IMR-90 (cell line): ENCODE results near the gene SLC25A11. TPM values are rescaled to one million over a fixed set of nuclear protein-coding genes. Genes with fewer than 3 reads are reported as not detected.
"Not testable (repeated sequence)": the region's sequence is repeated elsewhere in the genome, so short reads cannot be mapped to it uniquely, and the experiment has no call there.

Experiments used
- ATAC-seq: fragments of 200-7000 bp; cut with Tn5 transposase; 2 replicates; pipeline ENCODE4 v1.9.1; 2020; ENCODE audit warnings: low read depth, mild to moderate bottlenecking, moderate library complexity
- BruUV-seq: library from RNA; stranded (reverse); fragments of 400-500 nt; replicated peaks from 2 replicates; lab custom pipeline; 2021; lab: Mats Ljungman, UMichigan
- CTCF ChIA-PET: fragments of 300-600 bp; formaldehyde crosslinking; extraction: SDS; loops from one replicate; lab custom pipeline; 2021; ENCODE audit warnings: antibody characterized with exemption; lab: Yijun Ruan, JAX
- POLR2A ChIA-PET: fragments of 300-600 bp; sonication (Branson Sonifier 250); formaldehyde crosslinking; loops from one replicate; lab custom pipeline; 2022; ENCODE audit warnings: antibody characterized with exemption; ENCODE audit not compliant: unreplicated experiment; lab: Charles Lee
- DNase-seq: peaks from one replicate; pipeline ENCODE4 v3.0.0; 2013
- H2AFZ ChIP-seq: replicated peaks from 2 replicates; pipeline ENCODE3; 2013; ENCODE audit warnings: low read length, mild to moderate bottlenecking; ENCODE audit not compliant: poor library complexity
- H2AK5ac ChIP-seq: 2 replicates; pipeline ENCODE4 v1.6.1; 2013; ENCODE audit warnings: low read depth, low read length, inconsistent platforms
- H2AK9ac ChIP-seq: replicated peaks from 2 replicates; pipeline ENCODE3; 2013; ENCODE audit warnings: mild to moderate bottlenecking, low read depth, low read length, moderate library complexity; ENCODE audit not compliant: poor library complexity
- H2BK120ac ChIP-seq: 2 replicates; pipeline ENCODE4 v1.6.1; 2013; ENCODE audit warnings: low read depth, low read length, inconsistent platforms
- H2BK15ac ChIP-seq: 3 replicates; pipeline ENCODE4 v1.6.1; 2013; ENCODE audit warnings: low read depth, low read length, inconsistent platforms
- H2BK20ac ChIP-seq: 2 replicates; pipeline ENCODE4 v1.6.1; 2013; ENCODE audit warnings: low read depth, mild to moderate bottlenecking, inconsistent platforms, low read length, moderate library complexity
- H2BK5ac ChIP-seq: 2 replicates; pipeline ENCODE4 v1.6.1; 2013; ENCODE audit warnings: mild to moderate bottlenecking, low read depth, low read length, inconsistent platforms; ENCODE audit not compliant: poor library complexity, severe bottlenecking
- H3K14ac ChIP-seq: replicated peaks from 2 replicates; pipeline ENCODE4 v1.6.1; 2013; ENCODE audit warnings: low read depth, low read length, inconsistent platforms
- H3K18ac ChIP-seq: 2 replicates; pipeline ENCODE4 v1.6.1; 2013; ENCODE audit warnings: low read depth, low read length, control low read depth
- H3K23ac ChIP-seq: 2 replicates; pipeline ENCODE4 v1.6.1; 2013; ENCODE audit warnings: low read depth, low read length, inconsistent platforms
- H3K27ac ChIP-seq: 2 replicates; pipeline ENCODE4 v1.5.1; 2013; ENCODE audit warnings: mild to moderate bottlenecking, control low read depth, low read length; ENCODE audit not compliant: insufficient read depth
- H3K27me3 ChIP-seq: 2 replicates; pipeline ENCODE4 v1.6.1; 2013; ENCODE audit warnings: low read length; ENCODE audit not compliant: control insufficient read depth, insufficient read depth
- H3K36me3 ChIP-seq: 2 replicates; pipeline ENCODE4 v1.6.1; 2013; ENCODE audit warnings: low read length, mixed read lengths; ENCODE audit not compliant: control insufficient read depth, insufficient read depth
- H3K4ac ChIP-seq: 2 replicates; pipeline ENCODE4 v1.6.1; 2013; ENCODE audit warnings: low read depth, low read length, inconsistent platforms
- H3K4me1 ChIP-seq: 2 replicates; pipeline ENCODE4 v1.6.1; 2013; ENCODE audit warnings: low read length, mixed read lengths; ENCODE audit not compliant: control insufficient read depth, insufficient read depth
- H3K4me2 ChIP-seq: 2 replicates; pipeline ENCODE4 v1.6.1; 2013; ENCODE audit warnings: low read depth, mild to moderate bottlenecking, control low read depth, low read length, moderate library complexity
- H3K4me3 ChIP-seq: 2 replicates; pipeline ENCODE4 v1.5.1; 2013; ENCODE audit warnings: low read depth, mild to moderate bottlenecking, control low read depth, low read length, moderate library complexity; ENCODE audit not compliant: insufficient read depth
- H3K56ac ChIP-seq: 2 replicates; pipeline ENCODE4 v1.6.1; 2013; ENCODE audit warnings: low read length, inconsistent platforms; ENCODE audit not compliant: insufficient read depth; ENCODE audit errors: extremely low read depth
- H3K79me1 ChIP-seq, 2 experiments: 2 replicates each; pipeline ENCODE4 v1.6.1; 2013; ENCODE audit warnings: low read length in 2 of 2, inconsistent platforms in 1 of 2, low read depth in 1 of 2
- H3K9ac ChIP-seq: 2 replicates; pipeline ENCODE4 v1.6.1; 2013; ENCODE audit warnings: low read depth, low read length, control low read depth
- H3K9me1 ChIP-seq: 2 replicates; pipeline ENCODE4 v1.6.1; 2013; ENCODE audit warnings: low read length, inconsistent platforms; ENCODE audit not compliant: insufficient read depth
- H3K9me3 ChIP-seq: 2 replicates; pipeline ENCODE4 v1.6.1; 2013; ENCODE audit warnings: low read length; ENCODE audit not compliant: control insufficient read depth, insufficient read depth
- H4K20me1 ChIP-seq: 2 replicates; pipeline ENCODE4 v1.6.1; 2013; ENCODE audit warnings: low read length, inconsistent platforms; ENCODE audit not compliant: insufficient read depth
- H4K5ac ChIP-seq: 2 replicates; pipeline ENCODE4 v1.6.1; 2013; ENCODE audit warnings: mild to moderate bottlenecking, low read depth, low read length, control low read depth
- H4K8ac ChIP-seq, 2 experiments: 2 replicates each; pipeline ENCODE4 v1.6.1; 2013; ENCODE audit warnings: low read depth in 2 of 2, low read length in 2 of 2, control low read depth in 1 of 2, inconsistent platforms in 1 of 2
- H4K91ac ChIP-seq: 2 replicates; pipeline ENCODE4 v1.6.1; 2013; ENCODE audit warnings: low read depth, low read length, inconsistent platforms; ENCODE audit not compliant: insufficient read depth
- CEBPB ChIP-seq: IDR thresholded peaks from 2 replicates; pipeline ENCODE4 v1.6.1; 2012; ENCODE audit warnings: low read depth, low read length, improper control_type of control experiment
- MXI1 ChIP-seq: IDR thresholded peaks from 2 replicates; pipeline ENCODE4 v1.6.1; 2012; ENCODE audit warnings: low read depth, mild to moderate bottlenecking, low read length, moderate library complexity, borderline replicate concordance
- NFE2L2 ChIP-seq: fragments of 150-350 bp; IDR thresholded peaks from 2 replicates; pipeline ENCODE4 v1.6.1; 2016; ENCODE audit warnings: low read depth, mild to moderate bottlenecking, low read length
- POLR2A ChIP-seq: IDR thresholded peaks from 2 replicates; pipeline ENCODE4 v1.6.1; 2012; ENCODE audit warnings: mild to moderate bottlenecking, low read depth, low read length
- RCOR1 ChIP-seq: IDR thresholded peaks from 2 replicates; pipeline ENCODE4 v1.6.1; 2012; ENCODE audit warnings: mild to moderate bottlenecking, low read length, improper control_type of control experiment; ENCODE audit not compliant: insufficient replicate concordance
- RFX5 ChIP-seq: IDR thresholded peaks from 2 replicates; pipeline ENCODE4 v1.8.0; 2012; ENCODE audit warnings: low read depth, mild to moderate bottlenecking, low read length, moderate library complexity
- WGBS, 2 experiments: methylation state at CpG; one replicate each; pipeline versions ENCODE4 v1.1.5 to v1.1.7; 2013; ENCODE audit warnings: missing lambda C conversion rate in 2 of 2; ENCODE audit not compliant: insufficient read length in 1 of 2; ENCODE audit errors: extremely low coverage in 2 of 2; 5-methylcytosine and 5-hydroxymethylcytosine counted together
- dilution Hi-C: fragments of 300-500 bp; cut with HindIII; formaldehyde crosslinking; loops from one replicate; pipeline ENCODE4 v1.14.3; 2018; ENCODE audit warnings: low sequenced_read_pairs; ENCODE audit not compliant: unreplicated experiment
- in situ Hi-C: fragments of 300-500 bp; cut with MboI; formaldehyde crosslinking; loops from 3 replicates; pipeline ENCODE4 v1.14.3; 2019; ENCODE audit warnings: low sequenced_read_pairs, inconsistent platforms, mixed read lengths
- intact Hi-C: fragments of 100-400 bp; cut with micrococcal nuclease; formaldehyde crosslinking; loops from 2 replicates; pipeline ENCODE4 v1.10.0; 2022
- polyA plus RNA-seq, 3 experiments: library from polyadenylated mRNA; depleted of rRNA; stranded (reverse); fragments of >200 nt; gene quantifications; 2 replicates each; pipeline ENCODE4 v1.2.3, GENCODE V29; 2012; ENCODE audit warnings: low replicate concordance in 1 of 3
- total RNA-seq: library from RNA; depleted of rRNA; stranded (reverse); fragments of >200 nt; gene quantifications from 2 replicates; pipeline ENCODE4 v1.2.3, GENCODE V29; 2012

The SLC25A11 gene
- total and polyA plus RNA-seq, 2 of the 4 experiments (the other 2 are of a cell fraction) = 35.0 to 62.2 TPM

GRCh38 chr17:4908711-4909496, 30.9 kb downstream of the SLC25A11 start (continued):
- TF ChIP-seq RCOR1 = no peak
- TF ChIP-seq CEBPB = peak; percentile 80
- no peak for TF ChIP-seq RFX5
- peak; percentile 45; the same call in 1 of the 2 replicates for TF ChIP-seq POLR2A

DNA sequence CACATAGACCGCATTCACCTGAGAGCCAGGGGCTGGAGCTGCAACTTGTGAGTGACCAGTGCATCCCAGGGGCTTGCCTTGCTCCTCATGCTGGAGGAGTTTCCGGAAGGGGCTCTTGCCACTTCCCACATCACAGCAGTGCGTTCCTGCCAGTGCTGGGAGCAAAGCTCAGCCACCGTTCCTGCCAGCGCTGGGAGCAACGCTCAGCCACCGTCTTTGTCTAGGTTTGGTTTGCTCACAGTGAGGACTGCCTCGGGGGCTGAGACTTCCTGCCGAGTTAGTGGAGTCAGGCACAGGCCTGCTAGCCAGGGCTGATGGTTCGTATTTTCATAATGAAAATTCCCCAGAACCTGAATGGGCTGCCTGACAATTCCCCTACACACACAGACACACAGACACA, 31.5 kb downstream of the SLC25A11 start:
- no peak overlapping the region for H4K91ac ChIP-seq
- BruUV-seq = no TSS peak
- H2BK5ac ChIP-seq = peak overlapping the region; percentile 53
- in situ Hi-C loops (no loop called here), dilution Hi-C loops (no loop called here), intact Hi-C loops (loop anchor here (5.0 kb wide), 1 partner anchor 59 kb away; the partner anchor contains the start of gene SPAG7)
- H2AFZ ChIP-seq = peak overlapping the region; percentile 88
- ATAC-seq = no peak
- no peak overlapping the region for H3K23ac ChIP-seq
- no peaks in the 10 kb centered on the region for H3K9me3 ChIP-seq
- peak overlapping the region; percentile 88; the same call in 1 of the 2 replicates for H2AK5ac ChIP-seq
- DNase-seq = no peak
- no peak overlapping the region for H2AK9ac ChIP-seq
- no peaks in the 10 kb centered on the region; the same call in 1 of the 2 replicates for H4K20me1 ChIP-seq
- H3K14ac ChIP-seq = no peak overlapping the region
- H2BK15ac ChIP-seq = no peak overlapping the region; the same call in 2 of the 3 replicates
- ChIA-PET POLR2A (interaction anchor here (1.0 to 1.2 kb wide), 2 partner anchors 12 to 32 kb away, joined by 3 read pairs; partner anchors contain the start of genes RNF167 and SLC25A11), CTCF (interaction anchor here (0.6 to 1.7 kb wide), 9 partner anchors 11 to 766 kb away, joined by 3 to 15 read pairs (median 3); partner anchors contain the start of genes SPAG7 and ZZEF1)
- H3K27me3 ChIP-seq = peaks cover 2% of the 10 kb centered on the region; the same call in 1 of the 2 replicates
- H3K4ac ChIP-seq = peak overlapping the region; percentile 71
- no peak overlapping the region; the same call in 1 of the 2 replicates for H4K5ac ChIP-seq
- 39% methylated on average over 7 of the region's 10 CpGs; no CpG with 5 or more reads in 1 of the 2 experiments for WGBS, 2 experiments
- H4K8ac ChIP-seq = peak overlapping the region; percentile 92 to 97; a peak in 2 of 4 replicates
- H3K9ac ChIP-seq = no peak overlapping the region
- H3K79me1 ChIP-seq = no peaks in the 10 kb centered on the region
- H2BK120ac ChIP-seq = no peak overlapping the region
- no peak overlapping the region for H3K18ac ChIP-seq
- H3K27ac ChIP-seq = no peak overlapping the region
- no peak overlapping the region for H3K4me2 ChIP-seq
- no peak for TF ChIP-seq POLR2A
- TF ChIP-seq NFE2L2 = no peak
- no peak for TF ChIP-seq MXI1
- peaks cover 3% of the 10 kb centered on the region for H3K4me1 ChIP-seq
- no peak overlapping the region for H3K4me3 ChIP-seq
- no peaks in the 10 kb centered on the region for H3K36me3 ChIP-seq
- peaks cover 2% of the 10 kb centered on the region; the same call in 1 of the 2 replicates for H3K9me1 ChIP-seq
- no peak overlapping the region for H3K56ac ChIP-seq
- no peak overlapping the region for H2BK20ac ChIP-seq

DNA sequence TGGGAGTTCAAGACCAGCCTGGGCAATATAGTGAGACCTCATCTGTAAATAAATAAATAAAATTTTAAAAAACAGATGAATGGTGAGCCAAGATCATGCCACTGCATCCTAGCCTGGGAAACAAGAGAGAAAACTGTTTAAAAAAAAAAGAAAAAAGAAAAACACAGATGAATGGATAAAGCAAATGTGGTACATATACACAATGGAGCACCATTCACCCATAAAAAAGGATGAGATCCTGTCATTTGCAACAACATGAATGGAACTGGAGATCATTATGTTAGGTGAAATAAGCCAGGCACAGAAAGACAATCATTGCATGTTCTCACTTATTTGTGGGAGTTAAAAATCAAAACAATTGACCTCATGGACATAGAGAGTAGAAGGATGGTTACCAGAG, 33.2 kb downstream of the SLC25A11 start:
- H3K4me2 ChIP-seq, in situ Hi-C loops, H4K20me1 ChIP-seq, H3K18ac ChIP-seq, CTCF ChIA-PET, H2BK120ac ChIP-seq, H3K4ac ChIP-seq, H3K36me3 ChIP-seq, H3K14ac ChIP-seq, H3K9me3 ChIP-seq, H2AK5ac ChIP-seq, H3K9me1 ChIP-seq, H3K4me1 ChIP-seq, H2BK20ac ChIP-seq, dilution Hi-C loops, H3K23ac ChIP-seq, H2BK15ac ChIP-seq, DNase-seq, H2BK5ac ChIP-seq, H2AK9ac ChIP-seq, H3K9ac ChIP-seq, H3K56ac ChIP-seq, H3K27ac ChIP-seq, POLR2A ChIA-PET, H4K91ac ChIP-seq, H4K5ac ChIP-seq, H3K4me3 ChIP-seq, H2AFZ ChIP-seq, H4K8ac ChIP-seq, H3K79me1 ChIP-seq, BruUV-seq, H3K27me3 ChIP-seq, ATAC-seq: not testable (repeated sequence)
- intact Hi-C loops = loop anchor here (5.0 kb wide), 1 partner anchor 61 kb away; the partner anchor contains the start of gene SPAG7
